IPS-NIHi7 (cell line): ENCODE measurements around the gene ACKR2.

Experiments used
- DNase-seq: peaks from one replicate; pipeline ENCODE4 v3.0.0; 2012; ENCODE audit warnings: mixed read lengths; ENCODE audit errors: extremely low spot score

Gene ACKR2

GRCh38 chr3:42887084-42887483 is 77.8 kb downstream of the ACKR2 start:
- DNase-seq = no peak

DNA sequence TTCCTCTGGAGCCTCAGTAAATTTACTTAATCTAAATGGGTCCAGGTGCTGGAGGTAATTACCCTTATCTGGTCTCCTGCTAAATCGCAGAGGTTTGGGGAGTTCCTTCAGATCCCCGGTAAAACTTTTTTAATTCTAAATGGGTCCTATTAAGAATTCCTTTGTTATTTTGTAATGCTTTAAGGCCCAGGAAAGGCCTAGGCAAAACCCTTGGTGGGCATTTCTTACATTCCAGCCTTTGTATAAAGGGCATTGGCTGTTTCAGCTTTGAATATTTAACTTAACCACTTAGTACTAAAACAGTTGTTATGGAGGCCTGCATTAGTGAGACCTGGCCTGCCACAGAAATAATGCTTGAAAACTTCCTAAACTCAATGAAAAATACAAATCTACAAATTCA is 81.8 kb downstream of the ACKR2 start:
- DNase-seq = no peak

DNA sequence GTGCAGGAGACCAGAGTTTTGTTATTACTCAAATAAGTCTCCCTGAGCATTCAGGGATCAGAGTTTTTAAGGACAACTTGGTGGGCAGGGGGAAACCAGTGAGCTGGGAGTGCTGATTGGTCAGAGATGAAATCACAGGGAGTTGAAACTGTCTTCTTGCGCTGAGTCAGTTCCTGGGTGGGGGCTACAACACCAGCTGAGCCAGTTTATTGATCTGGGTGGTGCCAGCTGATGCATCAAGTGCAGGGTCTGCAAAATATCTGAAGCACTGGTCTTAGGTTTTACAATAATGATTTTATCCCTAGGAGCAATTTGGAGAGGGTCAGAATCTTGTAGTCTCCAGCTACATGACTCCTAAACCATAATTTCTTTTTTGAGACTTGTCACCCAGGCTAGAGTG is 82.9 kb downstream of the ACKR2 start:
- DNase-seq = no peak

DNA sequence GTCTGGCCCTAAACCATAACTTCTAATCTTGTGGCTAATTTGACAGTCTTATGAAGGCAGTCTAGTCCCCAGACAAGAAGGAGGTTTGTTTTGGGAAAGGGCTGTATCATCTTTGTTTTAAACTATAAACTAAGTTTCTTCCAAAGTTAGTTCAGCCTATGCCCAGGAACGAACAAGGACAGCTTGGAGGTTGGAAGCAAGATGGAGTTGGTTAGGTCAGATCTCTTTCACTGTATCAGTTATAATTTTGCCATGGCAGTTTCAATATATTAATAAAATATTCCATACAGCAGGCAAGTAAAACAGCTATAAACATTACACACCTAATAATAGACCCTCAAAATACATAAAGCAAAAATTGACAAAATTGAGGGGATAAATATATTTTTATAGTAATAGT is 83.6 kb downstream of the ACKR2 start:
- DNase-seq = no peak

- no peak for DNase-seq
Observed at GRCh38 chr3:42894698-42895579, 85.7 kb downstream of the ACKR2 start.

DNA sequence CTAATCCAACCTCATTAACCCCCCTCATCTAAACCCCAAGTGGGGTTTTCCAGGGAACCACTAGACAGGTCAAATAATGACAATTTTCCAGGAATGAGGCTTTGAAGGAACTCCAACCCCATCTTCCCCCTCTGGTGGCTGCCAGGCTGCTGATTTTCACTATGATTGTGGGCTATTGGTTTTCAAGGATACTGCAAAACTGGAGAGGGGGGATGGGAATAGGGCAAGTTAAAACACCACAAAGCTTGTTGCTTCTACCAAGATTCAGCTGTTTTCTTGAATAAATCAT is 86.3 kb downstream of the ACKR2 start:
- no peak for DNase-seq

DNA sequence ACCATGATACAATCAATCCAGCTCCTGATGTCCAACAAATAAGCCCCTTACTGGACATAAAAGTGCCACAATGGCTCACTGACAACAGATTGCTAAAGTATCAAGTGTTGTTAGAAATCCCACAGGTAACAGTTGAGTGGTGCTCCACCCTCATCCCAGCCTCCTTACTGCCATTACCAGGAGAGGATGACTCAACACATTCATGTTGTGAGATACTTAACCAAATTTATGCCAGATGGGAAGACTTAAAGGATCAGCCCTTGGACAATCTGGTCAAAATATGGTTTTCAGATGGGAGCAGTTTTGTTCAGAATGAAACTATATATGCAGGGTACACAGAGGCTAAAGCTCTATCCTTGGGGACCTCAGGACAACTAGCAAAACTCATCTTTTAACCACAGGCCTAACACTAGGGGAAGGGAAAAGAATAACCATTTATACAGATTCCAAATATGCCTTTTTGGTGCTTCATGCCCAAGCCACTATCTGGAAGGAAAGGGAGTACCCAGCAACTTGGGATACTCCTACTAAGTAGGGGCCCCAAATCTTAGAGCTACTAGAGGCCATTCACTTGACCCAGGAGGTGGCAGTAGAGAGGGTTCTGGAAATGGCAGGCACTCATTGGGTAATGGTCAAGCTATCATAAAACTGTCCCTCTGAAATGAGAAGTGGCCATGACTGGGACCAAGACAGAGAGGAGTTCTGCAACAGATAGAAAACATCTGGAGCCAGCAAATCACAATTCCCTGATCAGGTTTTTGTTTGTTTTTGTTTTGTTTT is 89.8 kb downstream of the ACKR2 start:
- no peak for DNase-seq

DNA sequence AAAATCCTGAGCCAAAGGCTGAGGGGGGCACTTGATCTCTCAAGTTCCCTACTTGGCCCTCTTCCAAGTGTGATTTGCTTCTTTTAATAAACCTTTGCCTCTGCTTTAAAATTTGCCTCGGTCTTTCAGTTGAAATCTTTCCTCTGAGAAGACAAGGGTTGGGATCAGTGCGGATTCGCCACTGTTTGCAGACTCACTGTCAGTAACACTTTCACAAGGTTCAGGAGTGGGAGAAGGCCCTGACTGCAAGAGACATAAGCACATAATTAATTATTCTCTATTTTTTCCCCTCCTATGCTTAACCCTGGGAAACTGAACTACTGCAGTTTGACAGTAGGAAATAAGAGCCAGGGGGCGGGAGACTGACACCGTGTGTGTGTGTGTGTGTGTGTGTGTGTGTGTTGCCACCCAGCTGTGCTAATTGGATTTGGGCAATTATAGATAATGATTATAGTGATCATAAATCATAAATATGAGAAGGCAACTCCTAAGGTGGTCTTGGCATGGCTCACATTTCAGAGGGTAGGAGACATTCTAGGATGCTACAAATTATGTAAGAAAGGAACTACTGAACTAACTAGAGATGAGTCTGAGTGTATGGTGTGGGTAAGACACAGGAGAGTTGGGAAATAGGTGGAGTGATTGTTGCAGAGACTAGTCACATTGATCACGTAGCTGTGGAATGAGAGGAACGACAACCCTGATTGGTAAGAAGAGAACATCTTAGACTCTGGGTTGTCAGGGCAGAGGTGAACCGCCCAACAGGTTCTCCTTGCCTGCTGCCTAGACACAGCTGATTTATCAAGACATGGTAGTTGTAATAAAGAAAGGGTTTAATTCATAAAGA is 91.2 kb downstream of the ACKR2 start:
- DNase-seq = no peak

DNA sequence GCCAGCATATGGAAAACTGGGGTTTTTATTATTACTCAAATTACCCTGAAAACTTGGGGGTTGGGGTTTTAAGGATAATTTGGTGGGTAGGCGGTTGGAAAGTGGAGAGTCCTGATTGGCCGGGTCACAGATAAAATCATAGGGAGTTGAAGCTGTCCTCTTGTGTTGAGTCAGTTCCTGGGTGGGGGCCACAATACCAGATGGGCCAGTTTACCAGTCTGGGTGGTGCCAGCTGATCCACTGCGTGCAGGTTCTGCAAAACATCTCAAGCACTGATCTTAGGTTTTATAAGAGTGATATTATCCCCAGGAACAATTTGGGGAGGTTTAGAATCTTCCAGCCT is 91.8 kb downstream of the ACKR2 start:
- no peak for DNase-seq

GRCh38 chr3:42902257-42902656 is 93.0 kb downstream of the ACKR2 start:
- DNase-seq = no peak

DNA sequence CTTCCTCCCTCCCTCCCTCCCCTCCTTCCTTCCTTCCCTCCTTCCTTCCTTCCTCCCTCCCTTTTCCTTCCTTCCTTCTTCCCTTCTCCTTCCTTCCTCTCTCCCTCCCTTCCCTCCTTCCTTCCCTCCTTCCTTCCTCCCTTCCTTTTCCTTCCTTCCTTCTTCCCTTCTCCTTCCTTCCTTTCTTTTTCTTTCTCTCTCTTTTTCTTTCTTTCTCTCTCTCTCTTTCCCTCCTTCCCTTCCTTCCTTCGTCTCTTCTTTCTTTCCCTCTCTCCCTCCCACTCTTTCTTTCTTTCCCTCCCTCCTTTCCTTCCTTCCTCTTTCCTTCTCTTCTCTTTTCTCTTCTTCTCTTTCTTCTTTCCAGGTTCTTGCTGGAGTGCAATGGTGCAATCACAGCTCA is 94.8 kb downstream of the ACKR2 start:
- DNase-seq = no peak

DNA sequence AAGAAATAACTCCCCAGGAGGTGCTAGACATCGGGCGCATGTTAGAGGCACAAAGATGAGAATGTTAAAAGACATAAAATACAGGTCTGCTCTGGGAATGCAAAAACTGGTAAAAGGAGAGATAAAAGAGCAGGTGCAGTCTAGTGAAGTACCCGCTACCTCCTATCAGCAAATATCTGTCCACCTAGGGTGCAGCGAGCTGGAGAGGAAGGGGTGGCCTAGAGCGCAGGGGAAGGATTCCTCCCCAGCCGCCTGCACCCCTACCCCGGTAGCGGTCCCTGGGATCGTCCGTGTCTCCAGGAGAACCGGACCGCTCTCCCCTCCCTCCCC is 96.5 kb downstream of the ACKR2 start:
- DNase-seq = no peak

DNA sequence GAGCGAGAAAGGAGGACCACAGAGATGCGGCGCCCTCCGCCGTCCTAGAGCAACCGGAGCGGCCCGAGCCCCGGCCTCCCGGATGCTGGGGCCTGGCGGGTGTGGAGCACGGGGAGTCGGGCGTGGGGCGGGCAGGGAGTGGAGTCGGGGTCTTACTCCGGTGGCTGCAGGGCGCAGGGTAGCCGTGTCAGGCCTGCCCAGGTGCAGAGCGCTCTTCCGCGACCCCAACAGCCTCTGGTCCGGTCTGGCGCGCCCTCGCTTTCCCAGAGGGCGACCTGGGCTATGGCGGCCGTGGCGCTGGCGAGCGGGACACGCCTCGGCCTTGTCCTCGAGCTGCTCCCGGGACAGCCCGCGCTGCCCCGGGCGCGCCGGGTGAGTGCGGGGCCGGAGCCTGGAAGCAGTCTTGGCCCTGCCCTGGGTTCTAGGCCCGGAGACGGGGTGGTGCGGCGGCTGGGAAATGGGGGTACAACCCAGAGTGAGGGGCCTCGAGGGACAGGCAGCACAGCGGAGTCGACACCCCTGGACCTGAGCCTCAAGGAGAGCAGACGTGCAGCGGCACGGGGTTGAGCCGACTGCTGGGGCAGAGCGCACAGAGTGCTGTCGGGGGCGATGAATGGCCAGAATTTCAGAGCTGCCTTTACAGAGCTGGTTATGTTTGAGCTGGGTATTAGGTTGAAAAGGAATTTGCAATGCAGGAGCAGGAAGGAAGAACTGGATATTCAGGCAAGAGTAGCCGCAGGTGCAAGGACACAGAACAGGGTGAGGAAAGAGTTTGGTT is 97.0 kb downstream of the ACKR2 start, which contains the start of gene ZNF662:
Gene ZNF662 (plus strand): TSS at position 73 of the 778 bp plus-strand sequence. CDS start 1,973 bp downstream, outside the sequence.
- no peak for DNase-seq

DNA sequence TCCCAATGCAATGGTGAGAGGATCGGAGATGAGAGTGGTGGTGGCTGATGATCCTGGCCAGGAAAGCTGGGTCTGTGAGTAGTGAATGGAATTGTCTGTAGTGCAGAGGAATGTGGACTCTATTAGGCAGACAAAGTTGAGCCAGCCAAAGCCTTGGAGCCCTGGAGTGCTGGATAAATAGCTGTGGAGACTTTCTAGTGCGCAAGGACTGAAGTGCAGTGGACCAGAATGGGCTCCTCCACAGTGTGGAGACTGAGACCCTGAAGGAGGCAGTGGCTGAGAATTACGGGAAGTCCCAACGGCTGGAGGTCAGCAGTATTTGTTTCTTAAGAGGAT is 97.6 kb downstream of the ACKR2 start:
- DNase-seq = no peak

DNA sequence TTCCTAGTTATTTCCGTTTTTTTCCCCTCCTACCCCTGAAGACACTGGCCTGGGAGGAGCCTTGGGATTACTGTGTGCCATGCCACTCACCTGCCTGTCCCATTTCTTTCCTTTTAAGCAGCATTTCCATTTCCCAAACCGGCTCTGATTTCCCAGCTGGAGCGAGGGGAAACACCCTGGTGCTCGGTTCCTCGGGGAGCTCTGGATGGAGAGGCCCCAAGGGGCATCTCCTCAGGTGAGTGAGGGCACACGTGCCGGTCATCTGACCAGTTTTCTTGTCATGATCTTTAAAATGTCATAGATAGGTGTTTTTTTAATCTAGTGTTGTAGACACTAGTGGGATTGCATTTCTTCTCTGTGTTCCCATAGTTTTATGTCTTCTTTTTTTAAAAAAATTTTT is 99.4 kb downstream of the ACKR2 start:
- DNase-seq = no peak

GRCh38 chr3:42911551-42911950 is 102.3 kb downstream of the ACKR2 start:
- DNase-seq = no peak

- no peak for DNase-seq
Observed at GRCh38 chr3:42914771-42915515, 105.7 kb downstream of the ACKR2 start.
